HEK293 (cell line): Measurements from ENCODE around the gene HOXD11.
A peak's percentile ranks its signal among the peaks of the same experiment; 100 is the strongest.

Experiments
- BCL11B ChIP-seq: fragments of 450-650 bp; formaldehyde crosslinking; IDR thresholded peaks from 2 replicates; pipeline ENCODE4 v1.5.1; 2016; ENCODE audit warnings: low read depth, missing biosample characterization, missing genetic modification characterization
- EGR2 ChIP-seq: fragments of 450-650 bp; formaldehyde crosslinking; IDR thresholded peaks from 2 replicates; pipeline ENCODE4 v1.5.1; 2016; ENCODE audit warnings: low read depth, missing biosample characterization, missing genetic modification characterization
- FEZF1 ChIP-seq: fragments of 450-650 bp; formaldehyde crosslinking; IDR thresholded peaks from 2 replicates; pipeline ENCODE4 v1.5.1; 2016; ENCODE audit warnings: missing biosample characterization, missing genetic modification characterization
- GLIS1 ChIP-seq: fragments of 450-650 bp; formaldehyde crosslinking; IDR thresholded peaks from 2 replicates; pipeline ENCODE4 v1.5.1; 2016; ENCODE audit warnings: missing biosample characterization, missing genetic modification characterization
- SP7 ChIP-seq: fragments of 450-650 bp; formaldehyde crosslinking; IDR thresholded peaks from 2 replicates; pipeline ENCODE4 v1.5.1; 2016; ENCODE audit warnings: missing biosample characterization, missing genetic modification characterization
- ZBTB1 ChIP-seq: fragments of 450-650 bp; formaldehyde crosslinking; IDR thresholded peaks from 2 replicates; pipeline ENCODE4 v1.5.1; 2016; ENCODE audit warnings: missing biosample characterization, missing genetic modification characterization
- ZFHX2 ChIP-seq: fragments of 450-650 bp; formaldehyde crosslinking; conservative IDR thresholded peaks from 2 replicates; pipeline ENCODE4 v1.5.1; 2016; ENCODE audit warnings: missing biosample characterization, missing genetic modification characterization
- ZNF132 ChIP-seq: fragments of 450-650 bp; formaldehyde crosslinking; IDR thresholded peaks from 2 replicates; pipeline ENCODE4 v1.5.1; 2017; ENCODE audit warnings: missing biosample characterization, missing genetic modification characterization, borderline replicate concordance
- ZNF140 ChIP-seq: fragments of 450-650 bp; formaldehyde crosslinking; IDR thresholded peaks from 2 replicates; pipeline ENCODE4 v1.5.1; 2016; ENCODE audit warnings: missing biosample characterization, missing genetic modification characterization
- ZNF169 ChIP-seq: fragments of 450-650 bp; formaldehyde crosslinking; IDR thresholded peaks from 2 replicates; pipeline ENCODE4 v1.5.1; 2016; ENCODE audit warnings: missing biosample characterization, missing genetic modification characterization
- ZNF184 ChIP-seq: fragments of 450-650 bp; IDR thresholded peaks from 2 replicates; pipeline ENCODE4 v1.5.1; 2018; ENCODE audit warnings: missing biosample characterization, mild to moderate bottlenecking, missing genetic modification characterization
- ZNF19 ChIP-seq: fragments of 450-650 bp; formaldehyde crosslinking; IDR thresholded peaks from 2 replicates; pipeline ENCODE4; 2016; ENCODE audit warnings: missing biosample characterization, missing genetic modification characterization, low read depth
- ZNF214 ChIP-seq: fragments of 450-650 bp; formaldehyde crosslinking; IDR thresholded peaks from 2 replicates; pipeline ENCODE4 v1.5.1; 2017; ENCODE audit warnings: missing biosample characterization, mild to moderate bottlenecking, missing genetic modification characterization, borderline replicate concordance
- ZNF239 ChIP-seq: fragments of 450-650 bp; formaldehyde crosslinking; IDR thresholded peaks from 2 replicates; pipeline ENCODE4 v1.5.1; 2016; ENCODE audit warnings: missing biosample characterization, missing genetic modification characterization
- ZNF292 ChIP-seq: fragments of 450-650 bp; formaldehyde crosslinking; IDR thresholded peaks from 2 replicates; pipeline ENCODE4 v1.5.1; 2016; ENCODE audit warnings: low read depth, missing biosample characterization, missing genetic modification characterization, borderline replicate concordance
- ZNF324 ChIP-seq: fragments of 450-650 bp; formaldehyde crosslinking; IDR thresholded peaks from 2 replicates; pipeline ENCODE4 v1.5.1; 2016; ENCODE audit warnings: missing biosample characterization, missing genetic modification characterization
- ZNF37A ChIP-seq: fragments of 450-650 bp; IDR thresholded peaks from 2 replicates; pipeline ENCODE4 v1.5.1; 2018; ENCODE audit warnings: missing biosample characterization, missing genetic modification characterization
- ZNF501 ChIP-seq: fragments of 450-650 bp; formaldehyde crosslinking; IDR thresholded peaks from 2 replicates; pipeline ENCODE4 v1.5.1; 2016; ENCODE audit warnings: missing biosample characterization, missing genetic modification characterization
- ZNF544 ChIP-seq: fragments of 450-650 bp; formaldehyde crosslinking; IDR thresholded peaks from 2 replicates; pipeline ENCODE4 v1.5.0; 2017; ENCODE audit warnings: missing biosample characterization, missing genetic modification characterization
- ZNF560 ChIP-seq: fragments of 450-650 bp; formaldehyde crosslinking; IDR thresholded peaks from 2 replicates; pipeline ENCODE4 v1.5.1; 2017; ENCODE audit warnings: missing biosample characterization, missing genetic modification characterization, borderline replicate concordance
- ZNF621 ChIP-seq: fragments of 450-650 bp; formaldehyde crosslinking; IDR thresholded peaks from 2 replicates; pipeline ENCODE4 v1.5.1; 2017; ENCODE audit warnings: missing biosample characterization, missing genetic modification characterization
- ZNF791 ChIP-seq: fragments of 450-650 bp; formaldehyde crosslinking; IDR thresholded peaks from 2 replicates; pipeline ENCODE4 v1.5.1; 2016; ENCODE audit warnings: missing biosample characterization, missing genetic modification characterization
- ZNF830 ChIP-seq: fragments of 450-650 bp; IDR thresholded peaks from 2 replicates; pipeline ENCODE4 v1.5.0; 2018; ENCODE audit warnings: missing biosample characterization, missing genetic modification characterization, low read depth, mild to moderate bottlenecking, moderate library complexity
- TF ChIP-seq, protein P1 (sequence below): fragments of 450-650 bp; formaldehyde crosslinking; IDR thresholded peaks from 2 replicates; pipeline ENCODE4 v1.5.1; 2016; ENCODE audit warnings: missing biosample characterization, missing genetic modification characterization
- TF ChIP-seq, protein P2 (sequence below): fragments of 450-650 bp; IDR thresholded peaks from 2 replicates; pipeline ENCODE4 v1.5.1; 2018; ENCODE audit warnings: missing biosample characterization, mild to moderate bottlenecking, missing genetic modification characterization
- TF ChIP-seq, protein P3 (sequence below): fragments of 450-650 bp; formaldehyde crosslinking; IDR thresholded peaks from 2 replicates; pipeline ENCODE4 v1.5.1; 2016; ENCODE audit warnings: missing biosample characterization, missing genetic modification characterization, low read depth
- TF ChIP-seq, protein P4 (sequence below): fragments of 450-650 bp; formaldehyde crosslinking; IDR thresholded peaks from 2 replicates; pipeline ENCODE4 v1.5.1; 2016; ENCODE audit warnings: missing biosample characterization, missing genetic modification characterization
- TF ChIP-seq, protein P5 (sequence below): fragments of 450-650 bp; IDR thresholded peaks from 2 replicates; pipeline ENCODE4 v1.5.1; 2018; ENCODE audit warnings: missing biosample characterization, missing genetic modification characterization
- TF ChIP-seq, protein P6 (sequence below): fragments of 450-650 bp; formaldehyde crosslinking; IDR thresholded peaks from 2 replicates; pipeline ENCODE4 v1.5.1; 2016; ENCODE audit warnings: missing biosample characterization, missing genetic modification characterization

HOXD11 gene

DNA sequence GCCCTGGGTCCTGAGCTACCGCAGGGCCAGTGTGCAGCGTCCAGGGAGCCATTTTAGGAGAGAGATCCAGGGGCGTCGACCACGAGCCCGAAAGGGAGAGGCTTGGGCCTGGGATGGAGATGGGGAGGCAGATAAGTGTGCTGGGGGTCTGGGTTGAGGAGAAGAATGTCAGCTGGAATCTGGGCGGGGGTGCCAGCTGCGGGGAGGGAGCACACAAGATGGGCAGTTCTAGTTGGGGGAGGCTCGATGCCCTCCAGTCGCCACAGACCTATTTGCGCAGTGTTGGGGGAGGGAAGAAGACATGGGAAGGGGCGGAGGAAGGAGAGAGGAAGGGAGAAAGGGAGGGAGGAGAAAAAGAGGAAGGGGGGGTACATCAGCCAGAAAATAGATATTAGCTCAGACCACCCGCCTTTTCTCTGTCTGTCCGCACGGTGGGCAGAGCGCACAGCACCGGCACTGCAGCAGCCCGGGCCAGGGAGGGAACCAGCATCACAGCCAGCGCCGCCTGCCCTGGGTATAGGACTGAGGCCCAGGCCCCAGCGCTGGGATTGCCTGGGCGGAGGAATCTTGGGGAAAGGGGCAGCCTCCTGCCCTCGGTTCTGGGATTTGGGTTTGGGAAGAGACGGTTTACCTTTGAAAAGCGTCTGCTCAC is 1.9 kb upstream of the HOXD11 start (continued):
- TF ChIP-seq SP7 = 0 out of 2 replicates have a peak, but pooled peaks have one; percentile 21
- TF ChIP-seq ZNF501 (tag by site-specific recombination) = 0 out of 2 replicates have a peak, but pooled peaks have one; percentile 58
- peak; percentile 52; the same call in 1 of the 2 replicates for TF ChIP-seq EGR2
- TF ChIP-seq, protein P1, sequence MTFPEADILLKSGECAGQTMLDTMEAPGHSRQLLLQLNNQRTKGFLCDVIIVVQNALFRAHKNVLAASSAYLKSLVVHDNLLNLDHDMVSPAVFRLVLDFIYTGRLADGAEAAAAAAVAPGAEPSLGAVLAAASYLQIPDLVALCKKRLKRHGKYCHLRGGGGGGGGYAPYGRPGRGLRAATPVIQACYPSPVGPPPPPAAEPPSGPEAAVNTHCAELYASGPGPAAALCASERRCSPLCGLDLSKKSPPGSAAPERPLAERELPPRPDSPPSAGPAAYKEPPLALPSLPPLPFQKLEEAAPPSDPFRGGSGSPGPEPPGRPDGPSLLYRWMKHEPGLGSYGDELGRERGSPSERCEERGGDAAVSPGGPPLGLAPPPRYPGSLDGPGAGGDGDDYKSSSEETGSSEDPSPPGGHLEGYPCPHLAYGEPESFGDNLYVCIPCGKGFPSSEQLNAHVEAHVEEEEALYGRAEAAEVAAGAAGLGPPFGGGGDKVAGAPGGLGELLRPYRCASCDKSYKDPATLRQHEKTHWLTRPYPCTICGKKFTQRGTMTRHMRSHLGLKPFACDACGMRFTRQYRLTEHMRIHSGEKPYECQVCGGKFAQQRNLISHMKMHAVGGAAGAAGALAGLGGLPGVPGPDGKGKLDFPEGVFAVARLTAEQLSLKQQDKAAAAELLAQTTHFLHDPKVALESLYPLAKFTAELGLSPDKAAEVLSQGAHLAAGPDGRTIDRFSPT (tag by site-specific recombination) = peak; percentile 98
- TF ChIP-seq ZNF19 = no peak
- TF ChIP-seq, protein P2, sequence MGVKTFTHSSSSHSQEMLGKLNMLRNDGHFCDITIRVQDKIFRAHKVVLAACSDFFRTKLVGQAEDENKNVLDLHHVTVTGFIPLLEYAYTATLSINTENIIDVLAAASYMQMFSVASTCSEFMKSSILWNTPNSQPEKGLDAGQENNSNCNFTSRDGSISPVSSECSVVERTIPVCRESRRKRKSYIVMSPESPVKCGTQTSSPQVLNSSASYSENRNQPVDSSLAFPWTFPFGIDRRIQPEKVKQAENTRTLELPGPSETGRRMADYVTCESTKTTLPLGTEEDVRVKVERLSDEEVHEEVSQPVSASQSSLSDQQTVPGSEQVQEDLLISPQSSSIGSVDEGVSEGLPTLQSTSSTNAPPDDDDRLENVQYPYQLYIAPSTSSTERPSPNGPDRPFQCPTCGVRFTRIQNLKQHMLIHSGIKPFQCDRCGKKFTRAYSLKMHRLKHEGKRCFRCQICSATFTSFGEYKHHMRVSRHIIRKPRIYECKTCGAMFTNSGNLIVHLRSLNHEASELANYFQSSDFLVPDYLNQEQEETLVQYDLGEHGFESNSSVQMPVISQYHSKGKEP (tag by site-specific recombination) = no peak
- no peak for TF ChIP-seq ZNF214 (tag by site-specific recombination)
- TF ChIP-seq ZNF324 (tag by site-specific recombination) = no peak
- TF ChIP-seq ZFHX2 = no peak; the same call in 1 of the 2 replicates
- TF ChIP-seq ZNF239 = no peak
- TF ChIP-seq BCL11B (tag by site-specific recombination) = peak; percentile 59; the same call in 1 of the 2 replicates
- TF ChIP-seq, protein P3, sequence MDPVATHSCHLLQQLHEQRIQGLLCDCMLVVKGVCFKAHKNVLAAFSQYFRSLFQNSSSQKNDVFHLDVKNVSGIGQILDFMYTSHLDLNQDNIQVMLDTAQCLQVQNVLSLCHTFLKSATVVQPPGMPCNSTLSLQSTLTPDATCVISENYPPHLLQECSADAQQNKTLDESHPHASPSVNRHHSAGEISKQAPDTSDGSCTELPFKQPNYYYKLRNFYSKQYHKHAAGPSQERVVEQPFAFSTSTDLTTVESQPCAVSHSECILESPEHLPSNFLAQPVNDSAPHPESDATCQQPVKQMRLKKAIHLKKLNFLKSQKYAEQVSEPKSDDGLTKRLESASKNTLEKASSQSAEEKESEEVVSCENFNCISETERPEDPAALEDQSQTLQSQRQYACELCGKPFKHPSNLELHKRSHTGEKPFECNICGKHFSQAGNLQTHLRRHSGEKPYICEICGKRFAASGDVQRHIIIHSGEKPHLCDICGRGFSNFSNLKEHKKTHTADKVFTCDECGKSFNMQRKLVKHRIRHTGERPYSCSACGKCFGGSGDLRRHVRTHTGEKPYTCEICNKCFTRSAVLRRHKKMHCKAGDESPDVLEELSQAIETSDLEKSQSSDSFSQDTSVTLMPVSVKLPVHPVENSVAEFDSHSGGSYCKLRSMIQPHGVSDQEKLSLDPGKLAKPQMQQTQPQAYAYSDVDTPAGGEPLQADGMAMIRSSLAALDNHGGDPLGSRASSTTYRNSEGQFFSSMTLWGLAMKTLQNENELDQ (tag by site-specific recombination) = no peak
- no peak for TF ChIP-seq ZNF621 (tag by site-specific recombination)
- TF ChIP-seq ZNF37A (tag by site-specific recombination) = no peak
- peak; percentile 90 for TF ChIP-seq GLIS1 (tag by site-specific recombination)
- no peak for TF ChIP-seq ZNF184 (tag by site-specific recombination)
- no peak for TF ChIP-seq ZNF292 (tag by site-specific recombination)
- no peak for TF ChIP-seq ZBTB1 (tag by site-specific recombination)
- no peak for TF ChIP-seq ZNF132 (tag by site-specific recombination)
- no peak for TF ChIP-seq ZNF544
- no peak for TF ChIP-seq ZNF791
- no peak for TF ChIP-seq ZNF560 (tag by site-specific recombination)
- TF ChIP-seq FEZF1 (tag by site-specific recombination) = peak; percentile 53
- TF ChIP-seq, protein P4, sequence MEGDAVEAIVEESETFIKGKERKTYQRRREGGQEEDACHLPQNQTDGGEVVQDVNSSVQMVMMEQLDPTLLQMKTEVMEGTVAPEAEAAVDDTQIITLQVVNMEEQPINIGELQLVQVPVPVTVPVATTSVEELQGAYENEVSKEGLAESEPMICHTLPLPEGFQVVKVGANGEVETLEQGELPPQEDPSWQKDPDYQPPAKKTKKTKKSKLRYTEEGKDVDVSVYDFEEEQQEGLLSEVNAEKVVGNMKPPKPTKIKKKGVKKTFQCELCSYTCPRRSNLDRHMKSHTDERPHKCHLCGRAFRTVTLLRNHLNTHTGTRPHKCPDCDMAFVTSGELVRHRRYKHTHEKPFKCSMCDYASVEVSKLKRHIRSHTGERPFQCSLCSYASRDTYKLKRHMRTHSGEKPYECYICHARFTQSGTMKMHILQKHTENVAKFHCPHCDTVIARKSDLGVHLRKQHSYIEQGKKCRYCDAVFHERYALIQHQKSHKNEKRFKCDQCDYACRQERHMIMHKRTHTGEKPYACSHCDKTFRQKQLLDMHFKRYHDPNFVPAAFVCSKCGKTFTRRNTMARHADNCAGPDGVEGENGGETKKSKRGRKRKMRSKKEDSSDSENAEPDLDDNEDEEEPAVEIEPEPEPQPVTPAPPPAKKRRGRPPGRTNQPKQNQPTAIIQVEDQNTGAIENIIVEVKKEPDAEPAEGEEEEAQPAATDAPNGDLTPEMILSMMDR (tag by site-specific recombination) = peak; percentile 79
- no peak for TF ChIP-seq ZNF830
- no peak for TF ChIP-seq ZNF140 (tag by site-specific recombination)
- TF ChIP-seq ZNF169 = no peak
- TF ChIP-seq, protein P5, sequence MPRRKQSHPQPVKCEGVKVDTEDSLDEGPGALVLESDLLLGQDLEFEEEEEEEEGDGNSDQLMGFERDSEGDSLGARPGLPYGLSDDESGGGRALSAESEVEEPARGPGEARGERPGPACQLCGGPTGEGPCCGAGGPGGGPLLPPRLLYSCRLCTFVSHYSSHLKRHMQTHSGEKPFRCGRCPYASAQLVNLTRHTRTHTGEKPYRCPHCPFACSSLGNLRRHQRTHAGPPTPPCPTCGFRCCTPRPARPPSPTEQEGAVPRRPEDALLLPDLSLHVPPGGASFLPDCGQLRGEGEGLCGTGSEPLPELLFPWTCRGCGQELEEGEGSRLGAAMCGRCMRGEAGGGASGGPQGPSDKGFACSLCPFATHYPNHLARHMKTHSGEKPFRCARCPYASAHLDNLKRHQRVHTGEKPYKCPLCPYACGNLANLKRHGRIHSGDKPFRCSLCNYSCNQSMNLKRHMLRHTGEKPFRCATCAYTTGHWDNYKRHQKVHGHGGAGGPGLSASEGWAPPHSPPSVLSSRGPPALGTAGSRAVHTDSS (tag by site-specific recombination) = peak; percentile 88
- TF ChIP-seq, protein P6, sequence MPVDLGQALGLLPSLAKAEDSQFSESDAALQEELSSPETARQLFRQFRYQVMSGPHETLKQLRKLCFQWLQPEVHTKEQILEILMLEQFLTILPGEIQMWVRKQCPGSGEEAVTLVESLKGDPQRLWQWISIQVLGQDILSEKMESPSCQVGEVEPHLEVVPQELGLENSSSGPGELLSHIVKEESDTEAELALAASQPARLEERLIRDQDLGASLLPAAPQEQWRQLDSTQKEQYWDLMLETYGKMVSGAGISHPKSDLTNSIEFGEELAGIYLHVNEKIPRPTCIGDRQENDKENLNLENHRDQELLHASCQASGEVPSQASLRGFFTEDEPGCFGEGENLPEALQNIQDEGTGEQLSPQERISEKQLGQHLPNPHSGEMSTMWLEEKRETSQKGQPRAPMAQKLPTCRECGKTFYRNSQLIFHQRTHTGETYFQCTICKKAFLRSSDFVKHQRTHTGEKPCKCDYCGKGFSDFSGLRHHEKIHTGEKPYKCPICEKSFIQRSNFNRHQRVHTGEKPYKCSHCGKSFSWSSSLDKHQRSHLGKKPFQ (tag by site-specific recombination) = no peak
